IMR-90 (cell line): ENCODE measurements around the gene GABBR2. TPM values are rescaled to one million over a fixed set of nuclear protein-coding genes. Genes with fewer than 3 reads are reported as not detected.

ENCODE experiments used
- ATAC-seq: fragments of 200-7000 bp; cut with Tn5 transposase; 2 replicates; pipeline ENCODE4 v1.9.1; 2020; ENCODE audit warnings: low read depth, mild to moderate bottlenecking, moderate library complexity
- BruUV-seq: library from RNA; stranded (reverse); fragments of 400-500 nt; replicated peaks from 2 replicates; lab custom pipeline; 2021; lab: Mats Ljungman, UMichigan
- CTCF ChIA-PET: fragments of 300-600 bp; formaldehyde crosslinking; extraction: SDS; loops from one replicate; lab custom pipeline; 2021; ENCODE audit warnings: antibody characterized with exemption; lab: Yijun Ruan, JAX
- POLR2A ChIA-PET: fragments of 300-600 bp; sonication (Branson Sonifier 250); formaldehyde crosslinking; loops from one replicate; lab custom pipeline; 2022; ENCODE audit warnings: antibody characterized with exemption; ENCODE audit not compliant: unreplicated experiment; lab: Charles Lee
- DNase-seq: peaks from one replicate; pipeline ENCODE4 v3.0.0; 2013
- H2AFZ ChIP-seq: replicated peaks from 2 replicates; pipeline ENCODE3; 2013; ENCODE audit warnings: low read length, mild to moderate bottlenecking; ENCODE audit not compliant: poor library complexity
- H2AK5ac ChIP-seq: 2 replicates; pipeline ENCODE4 v1.6.1; 2013; ENCODE audit warnings: low read depth, low read length, inconsistent platforms
- H2AK9ac ChIP-seq: replicated peaks from 2 replicates; pipeline ENCODE3; 2013; ENCODE audit warnings: mild to moderate bottlenecking, low read depth, low read length, moderate library complexity; ENCODE audit not compliant: poor library complexity
- H2BK120ac ChIP-seq: 2 replicates; pipeline ENCODE4 v1.6.1; 2013; ENCODE audit warnings: low read depth, low read length, inconsistent platforms
- H2BK15ac ChIP-seq: 3 replicates; pipeline ENCODE4 v1.6.1; 2013; ENCODE audit warnings: low read depth, low read length, inconsistent platforms
- H2BK20ac ChIP-seq: 2 replicates; pipeline ENCODE4 v1.6.1; 2013; ENCODE audit warnings: low read depth, mild to moderate bottlenecking, inconsistent platforms, low read length, moderate library complexity
- H2BK5ac ChIP-seq: 2 replicates; pipeline ENCODE4 v1.6.1; 2013; ENCODE audit warnings: mild to moderate bottlenecking, low read depth, low read length, inconsistent platforms; ENCODE audit not compliant: poor library complexity, severe bottlenecking
- H3K14ac ChIP-seq: replicated peaks from 2 replicates; pipeline ENCODE4 v1.6.1; 2013; ENCODE audit warnings: low read depth, low read length, inconsistent platforms
- H3K18ac ChIP-seq: 2 replicates; pipeline ENCODE4 v1.6.1; 2013; ENCODE audit warnings: low read depth, low read length, control low read depth
- H3K23ac ChIP-seq: 2 replicates; pipeline ENCODE4 v1.6.1; 2013; ENCODE audit warnings: low read depth, low read length, inconsistent platforms
- H3K27ac ChIP-seq: 2 replicates; pipeline ENCODE4 v1.5.1; 2013; ENCODE audit warnings: mild to moderate bottlenecking, control low read depth, low read length; ENCODE audit not compliant: insufficient read depth
- H3K27me3 ChIP-seq: 2 replicates; pipeline ENCODE4 v1.6.1; 2013; ENCODE audit warnings: low read length; ENCODE audit not compliant: control insufficient read depth, insufficient read depth
- H3K36me3 ChIP-seq: 2 replicates; pipeline ENCODE4 v1.6.1; 2013; ENCODE audit warnings: low read length, mixed read lengths; ENCODE audit not compliant: control insufficient read depth, insufficient read depth
- H3K4ac ChIP-seq: 2 replicates; pipeline ENCODE4 v1.6.1; 2013; ENCODE audit warnings: low read depth, low read length, inconsistent platforms
- H3K4me1 ChIP-seq: 2 replicates; pipeline ENCODE4 v1.6.1; 2013; ENCODE audit warnings: low read length, mixed read lengths; ENCODE audit not compliant: control insufficient read depth, insufficient read depth
- H3K4me2 ChIP-seq: 2 replicates; pipeline ENCODE4 v1.6.1; 2013; ENCODE audit warnings: low read depth, mild to moderate bottlenecking, control low read depth, low read length, moderate library complexity
- H3K4me3 ChIP-seq: 2 replicates; pipeline ENCODE4 v1.5.1; 2013; ENCODE audit warnings: low read depth, mild to moderate bottlenecking, control low read depth, low read length, moderate library complexity; ENCODE audit not compliant: insufficient read depth
- H3K56ac ChIP-seq: 2 replicates; pipeline ENCODE4 v1.6.1; 2013; ENCODE audit warnings: low read length, inconsistent platforms; ENCODE audit not compliant: insufficient read depth; ENCODE audit errors: extremely low read depth
- H3K79me1 ChIP-seq, 2 experiments: 2 replicates each; pipeline ENCODE4 v1.6.1; 2013; ENCODE audit warnings: low read length in 2 of 2, inconsistent platforms in 1 of 2, low read depth in 1 of 2
- H3K9ac ChIP-seq: 2 replicates; pipeline ENCODE4 v1.6.1; 2013; ENCODE audit warnings: low read depth, low read length, control low read depth
- H3K9me1 ChIP-seq: 2 replicates; pipeline ENCODE4 v1.6.1; 2013; ENCODE audit warnings: low read length, inconsistent platforms; ENCODE audit not compliant: insufficient read depth
- H3K9me3 ChIP-seq: 2 replicates; pipeline ENCODE4 v1.6.1; 2013; ENCODE audit warnings: low read length; ENCODE audit not compliant: control insufficient read depth, insufficient read depth
- H4K20me1 ChIP-seq: 2 replicates; pipeline ENCODE4 v1.6.1; 2013; ENCODE audit warnings: low read length, inconsistent platforms; ENCODE audit not compliant: insufficient read depth
- H4K5ac ChIP-seq: 2 replicates; pipeline ENCODE4 v1.6.1; 2013; ENCODE audit warnings: mild to moderate bottlenecking, low read depth, low read length, control low read depth
- H4K8ac ChIP-seq, 2 experiments: 2 replicates each; pipeline ENCODE4 v1.6.1; 2013; ENCODE audit warnings: low read depth in 2 of 2, low read length in 2 of 2, control low read depth in 1 of 2, inconsistent platforms in 1 of 2
- H4K91ac ChIP-seq: 2 replicates; pipeline ENCODE4 v1.6.1; 2013; ENCODE audit warnings: low read depth, low read length, inconsistent platforms; ENCODE audit not compliant: insufficient read depth
- BHLHE40 ChIP-seq: fragments of 150-350 bp; IDR thresholded peaks from 2 replicates; pipeline ENCODE4 v1.6.1; 2016; ENCODE audit warnings: mild to moderate bottlenecking, low read depth, low read length
- CEBPB ChIP-seq: IDR thresholded peaks from 2 replicates; pipeline ENCODE4 v1.6.1; 2012; ENCODE audit warnings: low read depth, low read length, improper control_type of control experiment
- CHD1 ChIP-seq: IDR thresholded peaks from 2 replicates; pipeline ENCODE4 v1.6.1; 2012; ENCODE audit warnings: low read depth, low read length, improper control_type of control experiment
- FOS ChIP-seq: fragments of 150-350 bp; IDR thresholded peaks from 2 replicates; pipeline ENCODE4 v1.6.1; 2016; ENCODE audit warnings: low read depth, low read length
- MAFK ChIP-seq: IDR thresholded peaks from 2 replicates; pipeline ENCODE4 v1.6.1; 2012; ENCODE audit warnings: low read depth, low read length, improper control_type of control experiment
- MAZ ChIP-seq: IDR thresholded peaks from 2 replicates; pipeline ENCODE4 v1.6.1; 2012; ENCODE audit warnings: low read depth, mild to moderate bottlenecking, low read length, improper control_type of control experiment, moderate library complexity, borderline replicate concordance
- MXI1 ChIP-seq: IDR thresholded peaks from 2 replicates; pipeline ENCODE4 v1.6.1; 2012; ENCODE audit warnings: low read depth, mild to moderate bottlenecking, low read length, moderate library complexity, borderline replicate concordance
- POLR2A ChIP-seq: IDR thresholded peaks from 2 replicates; pipeline ENCODE4 v1.6.1; 2012; ENCODE audit warnings: mild to moderate bottlenecking, low read depth, low read length
- RCOR1 ChIP-seq: IDR thresholded peaks from 2 replicates; pipeline ENCODE4 v1.6.1; 2012; ENCODE audit warnings: mild to moderate bottlenecking, low read length, improper control_type of control experiment; ENCODE audit not compliant: insufficient replicate concordance
- SMC3 ChIP-seq: fragments of 150-350 bp; IDR thresholded peaks from 2 replicates; pipeline ENCODE4 v1.6.1; 2016; ENCODE audit warnings: low read depth, mild to moderate bottlenecking, antibody characterized with exemption, low read length, moderate library complexity
- WGBS, 2 experiments: methylation state at CpG; one replicate each; pipeline versions ENCODE4 v1.1.5 to v1.1.7; 2013; ENCODE audit warnings: missing lambda C conversion rate in 2 of 2; ENCODE audit not compliant: insufficient read length in 1 of 2; ENCODE audit errors: extremely low coverage in 2 of 2; 5-methylcytosine and 5-hydroxymethylcytosine counted together
- dilution Hi-C: fragments of 300-500 bp; cut with HindIII; formaldehyde crosslinking; loops from one replicate; pipeline ENCODE4 v1.14.3; 2018; ENCODE audit warnings: low sequenced_read_pairs; ENCODE audit not compliant: unreplicated experiment
- in situ Hi-C: fragments of 300-500 bp; cut with MboI; formaldehyde crosslinking; loops from 3 replicates; pipeline ENCODE4 v1.14.3; 2019; ENCODE audit warnings: low sequenced_read_pairs, inconsistent platforms, mixed read lengths
- intact Hi-C: fragments of 100-400 bp; cut with micrococcal nuclease; formaldehyde crosslinking; loops from 2 replicates; pipeline ENCODE4 v1.10.0; 2022
- polyA plus RNA-seq, 3 experiments: library from polyadenylated mRNA; depleted of rRNA; stranded (reverse); fragments of >200 nt; gene quantifications; 2 replicates each; pipeline ENCODE4 v1.2.3, GENCODE V29; 2012; ENCODE audit warnings: low replicate concordance in 1 of 3
- total RNA-seq: library from RNA; depleted of rRNA; stranded (reverse); fragments of >200 nt; gene quantifications from 2 replicates; pipeline ENCODE4 v1.2.3, GENCODE V29; 2012
- TF ChIP-seq, protein P1 (sequence below): fragments of 150-350 bp; IDR thresholded peaks from 2 replicates; pipeline ENCODE4 v1.6.1; 2016; ENCODE audit warnings: low read depth, mild to moderate bottlenecking, low read length, moderate library complexity, borderline replicate concordance
- TF ChIP-seq, protein P2 (sequence below): fragments of 150-350 bp; IDR thresholded peaks from 2 replicates; pipeline ENCODE4 v1.6.1; 2017; ENCODE audit warnings: mild to moderate bottlenecking, antibody characterized with exemption, low read length, low read depth
- TF ChIP-seq, protein P3 (sequence below): conservative IDR thresholded peaks from 2 replicates; pipeline ENCODE4 v1.5.1; 2012; ENCODE audit warnings: mild to moderate bottlenecking, low read depth, low read length, improper control_type of control experiment

GABBR2 gene
- total and polyA plus RNA-seq, 2 of the 4 experiments (the other 2 are of a cell fraction): 14.2 to 20.3 TPM

DNA sequence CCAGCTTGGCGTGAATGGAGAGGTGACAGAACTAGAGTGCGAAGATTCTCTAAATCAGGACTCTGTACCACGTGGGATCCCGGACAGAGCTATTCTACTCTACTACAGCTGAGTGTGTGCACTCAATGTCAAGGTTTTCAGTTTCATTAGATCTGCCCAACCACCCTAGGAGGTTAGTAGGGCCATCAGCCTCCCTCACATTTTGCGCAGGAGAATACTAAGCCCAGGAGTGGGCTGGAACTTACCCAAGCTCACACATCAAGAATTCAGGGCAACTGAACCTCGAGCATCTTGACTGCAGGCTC, 385.0 kb downstream of the GABBR2 start:
- in situ Hi-C loops: no loop called here

More for the DNA sequence above, 385.0 kb downstream of the GABBR2 start:
- Histone ChIP-seq H2BK120ac (peak overlapping the region; percentile 98), H3K23ac (peak overlapping the region; percentile 86), H2BK15ac (peak overlapping the region; percentile 95), H4K20me1 (no peaks in the 10 kb centered on the region), H2AK9ac (peak overlapping the region; percentile 99), H2BK5ac (peak overlapping the region; percentile 93), H4K5ac (peak overlapping the region; percentile 90), H3K4me2 (no peak overlapping the region), H3K9ac (no peak overlapping the region), H2AFZ (peak overlapping the region; percentile 67), H3K14ac (peak overlapping the region; percentile 92), H2BK20ac (peak overlapping the region; percentile 99), H3K79me1 (peaks cover 0 to 43% of the 10 kb centered on the region in 2 experiments; a peak in 2 of 4 replicates), H2AK5ac (peak overlapping the region; percentile 100), H3K36me3 (no peaks in the 10 kb centered on the region), H3K9me1 (peaks cover 33% of the 10 kb centered on the region), H3K4me3 (no peak overlapping the region), H3K4me1 (peaks cover 12% of the 10 kb centered on the region), H3K27me3 (no peaks in the 10 kb centered on the region), H3K56ac (no peak overlapping the region), H4K8ac (peak overlapping the region; percentile 68 to 91; a peak in 3 of 4 replicates), H3K9me3 (no peaks in the 10 kb centered on the region), H3K18ac (peak overlapping the region; percentile 89), H4K91ac (peak overlapping the region; percentile 95), H3K27ac (peak overlapping the region; percentile 78), H3K4ac (peak overlapping the region; percentile 99)
- ATAC-seq (no peak), DNase-seq (no peak)
- TF ChIP-seq FOS: no peak
- no peak for TF ChIP-seq CEBPB
- TF ChIP-seq, protein P1, sequence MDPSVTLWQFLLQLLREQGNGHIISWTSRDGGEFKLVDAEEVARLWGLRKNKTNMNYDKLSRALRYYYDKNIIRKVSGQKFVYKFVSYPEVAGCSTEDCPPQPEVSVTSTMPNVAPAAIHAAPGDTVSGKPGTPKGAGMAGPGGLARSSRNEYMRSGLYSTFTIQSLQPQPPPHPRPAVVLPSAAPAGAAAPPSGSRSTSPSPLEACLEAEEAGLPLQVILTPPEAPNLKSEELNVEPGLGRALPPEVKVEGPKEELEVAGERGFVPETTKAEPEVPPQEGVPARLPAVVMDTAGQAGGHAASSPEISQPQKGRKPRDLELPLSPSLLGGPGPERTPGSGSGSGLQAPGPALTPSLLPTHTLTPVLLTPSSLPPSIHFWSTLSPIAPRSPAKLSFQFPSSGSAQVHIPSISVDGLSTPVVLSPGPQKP: no peak
- no peak for TF ChIP-seq RCOR1
- no peak for TF ChIP-seq CHD1
- TF ChIP-seq, protein P2, sequence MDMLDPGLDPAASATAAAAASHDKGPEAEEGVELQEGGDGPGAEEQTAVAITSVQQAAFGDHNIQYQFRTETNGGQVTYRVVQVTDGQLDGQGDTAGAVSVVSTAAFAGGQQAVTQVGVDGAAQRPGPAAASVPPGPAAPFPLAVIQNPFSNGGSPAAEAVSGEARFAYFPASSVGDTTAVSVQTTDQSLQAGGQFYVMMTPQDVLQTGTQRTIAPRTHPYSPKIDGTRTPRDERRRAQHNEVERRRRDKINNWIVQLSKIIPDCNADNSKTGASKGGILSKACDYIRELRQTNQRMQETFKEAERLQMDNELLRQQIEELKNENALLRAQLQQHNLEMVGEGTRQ: no peak
- TF ChIP-seq POLR2A: no peak
- no peak for TF ChIP-seq SMC3
- no peak for TF ChIP-seq MAZ
- TF ChIP-seq, protein P3, sequence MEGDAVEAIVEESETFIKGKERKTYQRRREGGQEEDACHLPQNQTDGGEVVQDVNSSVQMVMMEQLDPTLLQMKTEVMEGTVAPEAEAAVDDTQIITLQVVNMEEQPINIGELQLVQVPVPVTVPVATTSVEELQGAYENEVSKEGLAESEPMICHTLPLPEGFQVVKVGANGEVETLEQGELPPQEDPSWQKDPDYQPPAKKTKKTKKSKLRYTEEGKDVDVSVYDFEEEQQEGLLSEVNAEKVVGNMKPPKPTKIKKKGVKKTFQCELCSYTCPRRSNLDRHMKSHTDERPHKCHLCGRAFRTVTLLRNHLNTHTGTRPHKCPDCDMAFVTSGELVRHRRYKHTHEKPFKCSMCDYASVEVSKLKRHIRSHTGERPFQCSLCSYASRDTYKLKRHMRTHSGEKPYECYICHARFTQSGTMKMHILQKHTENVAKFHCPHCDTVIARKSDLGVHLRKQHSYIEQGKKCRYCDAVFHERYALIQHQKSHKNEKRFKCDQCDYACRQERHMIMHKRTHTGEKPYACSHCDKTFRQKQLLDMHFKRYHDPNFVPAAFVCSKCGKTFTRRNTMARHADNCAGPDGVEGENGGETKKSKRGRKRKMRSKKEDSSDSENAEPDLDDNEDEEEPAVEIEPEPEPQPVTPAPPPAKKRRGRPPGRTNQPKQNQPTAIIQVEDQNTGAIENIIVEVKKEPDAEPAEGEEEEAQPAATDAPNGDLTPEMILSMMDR: no peak
- TF ChIP-seq BHLHE40: no peak
- TF ChIP-seq MAFK: no peak
- no peak for TF ChIP-seq MXI1
- dilution Hi-C loops (no loop called here), intact Hi-C loops (no loop called here)
- ChIA-PET CTCF (no interaction called here), POLR2A (no interaction called here)
- BruUV-seq: no TSS peak
- 70% methylated on average over 2 of the region's 6 CpGs; no CpG with 5 or more reads in 1 of the 2 experiments for WGBS, 2 experiments
